ENCODE measurements around the gene GATA1. TPM values are rescaled to one million over a fixed set of nuclear protein-coding genes. Genes with fewer than 3 reads are reported as not detected.

The GATA1 gene
- total and polyA plus RNA-seq, 2 donors = 0.14 to 0.57 TPM

DNA sequence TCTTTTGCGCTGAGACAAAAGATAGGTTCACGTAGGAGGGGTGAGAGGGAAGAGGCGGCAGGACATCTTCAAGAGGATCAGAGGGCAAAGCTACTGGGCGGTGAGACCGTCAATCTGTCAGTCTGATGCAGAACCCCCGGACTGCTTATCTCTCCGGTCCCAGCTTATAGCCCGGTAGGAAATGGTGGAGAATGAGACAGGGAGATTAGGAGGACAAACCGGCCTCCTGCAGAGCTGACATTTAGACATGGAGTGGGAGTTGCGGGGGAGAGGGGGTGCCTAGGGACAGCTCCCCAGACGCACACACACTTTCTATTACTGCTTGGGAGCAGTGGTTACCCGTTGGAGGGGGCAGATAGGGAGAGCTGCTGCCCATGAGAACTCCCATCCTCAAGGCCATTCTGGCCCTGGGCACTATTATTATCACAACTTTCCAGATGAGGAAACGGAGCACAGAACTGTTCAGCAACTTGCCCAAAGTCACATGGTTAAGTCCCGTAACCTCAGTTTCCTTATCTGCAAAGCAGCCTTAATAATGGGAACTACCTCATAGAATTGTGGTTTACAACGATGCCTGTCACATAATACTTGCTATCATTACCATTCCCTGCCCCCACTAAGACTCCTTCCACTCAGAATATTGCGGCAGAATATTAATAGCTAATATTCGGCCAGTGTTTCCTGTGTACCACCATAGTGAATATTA, 14.3 kb downstream of the GATA1 start:
- H3K27me3 ChIP-seq (ENCODE audit: control insufficient read depth in 2 of 2, insufficient read depth in 1 of 2, low read length in 1 of 2) = no peaks in the 10 kb centered on the region
- H3K4me3 ChIP-seq (ENCODE audit: low read length in 2 of 2) = peak overlapping the region; percentile 58 to 72
- peak in 5 of 9 donors; percentile 2 to 21 (median 2) for DNase-seq (ENCODE audit: low read depth in 6 of 9, low spot score in 9 of 9)
- 33% methylated on average over 17 of the region's 17 CpGs for WGBS
- H3K27ac ChIP-seq (ENCODE audit: low read depth in 1 of 2, low read length in 1 of 2) = peak overlapping the region; percentile 90 to 94
- peaks cover 3 to 13% of the 10 kb centered on the region in 2 donors for H3K4me1 ChIP-seq (ENCODE audit: control insufficient read depth in 2 of 2, insufficient read depth in 2 of 2, low read length in 2 of 2)
- H3K36me3 ChIP-seq (ENCODE audit: control insufficient read depth in 2 of 2, insufficient read depth in 2 of 2, low read length in 1 of 2) = peaks cover 2 to 9% of the 10 kb centered on the region in 2 donors
- H3K9me3 ChIP-seq (ENCODE audit: control insufficient read depth in 2 of 2, insufficient read depth in 1 of 2, low read length in 1 of 2) = no peaks in the 10 kb centered on the region

- WGBS = under 1% methylated on average over 89 of the region's 89 CpGs
- peak; percentile 77 to 98 (median 95) for DNase-seq (ENCODE audit: low read depth in 6 of 9, low spot score in 9 of 9)
- H3K9me3 ChIP-seq (ENCODE audit: control insufficient read depth in 2 of 2, insufficient read depth in 1 of 2, low read length in 1 of 2) = no peaks in the 10 kb centered on the region
- peaks cover 5 to 9% of the 10 kb centered on the region in 2 donors for H3K36me3 ChIP-seq (ENCODE audit: control insufficient read depth in 2 of 2, insufficient read depth in 2 of 2, low read length in 1 of 2)
- H3K27me3 ChIP-seq (ENCODE audit: control insufficient read depth in 2 of 2, insufficient read depth in 1 of 2, low read length in 1 of 2) = no peaks in the 10 kb centered on the region
- H3K4me3 ChIP-seq (ENCODE audit: low read length in 2 of 2) = peak within 1 kb of the TSS; percentile 69 to 72
- H3K4me1 ChIP-seq (ENCODE audit: control insufficient read depth in 2 of 2, insufficient read depth in 2 of 2, low read length in 2 of 2) = peaks cover 3 to 13% of the 10 kb centered on the region in 2 donors
- peak within 1 kb of the TSS; percentile 90 to 94 for H3K27ac ChIP-seq (ENCODE audit: low read depth in 1 of 2, low read length in 1 of 2)
These were observed 15.1 kb downstream of the GATA1 start, which contains the start of gene HDAC6 for GRCh38 chrX:48801280-48802088. HDAC6 (plus strand) TSS chrX:48802067; CDS start chrX:48802693, 626 bp downstream.

DNA sequence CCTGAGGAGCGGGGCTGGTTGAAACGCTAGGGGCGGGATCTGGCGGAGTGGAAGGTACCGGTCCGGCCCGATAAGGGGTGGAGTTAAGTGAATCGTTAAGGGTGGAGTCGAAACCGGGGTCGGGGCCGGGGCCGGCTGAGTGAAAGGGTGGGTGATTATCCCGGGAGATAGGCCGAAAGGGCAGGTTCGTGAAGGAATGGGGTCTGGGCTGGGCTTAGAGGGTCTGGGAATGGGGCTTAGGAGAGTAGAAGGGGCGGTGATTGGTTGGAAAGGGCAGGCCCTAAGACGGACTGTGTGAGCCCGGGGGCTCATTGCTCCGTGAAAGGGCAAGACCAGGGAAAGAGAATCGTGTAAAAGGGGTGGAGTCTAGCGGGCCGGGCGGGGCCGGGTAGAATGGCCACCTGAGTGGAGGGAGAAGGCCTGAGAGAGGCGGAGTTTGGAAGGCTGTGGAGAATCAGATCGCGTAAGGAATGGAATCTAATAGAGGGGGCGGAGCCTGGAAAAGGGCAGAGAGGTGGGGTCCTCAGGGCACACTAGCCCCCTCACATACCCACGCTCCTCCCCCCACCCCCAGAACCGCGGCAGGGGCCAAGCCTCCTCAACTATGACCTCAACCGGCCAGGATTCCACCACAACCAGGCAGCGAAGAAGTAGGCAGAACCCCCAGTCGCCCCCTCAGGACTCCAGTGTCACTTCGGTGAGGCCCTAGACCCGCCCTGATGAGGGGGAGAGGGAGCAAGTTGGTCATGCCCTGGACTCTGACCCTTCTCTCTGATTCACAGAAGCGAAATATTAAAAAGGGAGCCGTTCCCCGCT, 15.9 kb downstream of the GATA1 start:
- Histone ChIP-seq H3K36me3 (ENCODE audit: control insufficient read depth in 2 of 2, insufficient read depth in 2 of 2, low read length in 1 of 2) (peaks cover 7 to 9% of the 10 kb centered on the region in 2 donors), H3K4me1 (ENCODE audit: control insufficient read depth in 2 of 2, insufficient read depth in 2 of 2, low read length in 2 of 2) (peaks cover 3 to 13% of the 10 kb centered on the region in 2 donors), H3K27me3 (ENCODE audit: control insufficient read depth in 2 of 2, insufficient read depth in 1 of 2, low read length in 1 of 2) (no peaks in the 10 kb centered on the region), H3K27ac (ENCODE audit: low read depth in 1 of 2, low read length in 1 of 2) (peak overlapping the region; percentile 84 to 92), H3K9me3 (ENCODE audit: control insufficient read depth in 2 of 2, insufficient read depth in 1 of 2, low read length in 1 of 2) (no peaks in the 10 kb centered on the region), H3K4me3 (ENCODE audit: low read length in 2 of 2) (peak overlapping the region; percentile 68 to 69)
- 7% methylated on average over 40 of the region's 40 CpGs for whole genome bisulfite sequencing
- peak in 8 of 9 donors; percentile 6 to 61 (median 28) for DNase-seq (ENCODE audit: low read depth in 6 of 9, low spot score in 9 of 9)

DNA sequence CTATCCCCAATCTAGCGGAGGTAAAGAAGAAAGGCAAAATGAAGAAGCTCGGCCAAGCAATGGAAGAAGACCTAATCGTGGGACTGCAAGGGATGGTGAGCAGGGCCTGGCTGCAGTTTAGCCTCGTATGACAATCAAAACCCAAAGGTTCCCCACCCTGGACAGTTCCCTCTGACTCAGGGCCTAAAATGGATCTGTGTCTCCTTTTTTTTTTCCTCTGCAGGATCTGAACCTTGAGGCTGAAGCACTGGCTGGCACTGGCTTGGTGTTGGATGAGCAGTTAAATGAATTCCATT, 16.5 kb downstream of the GATA1 start:
- DNase-seq (ENCODE audit: low read depth in 6 of 9, low spot score in 9 of 9) = no peak
- Histone ChIP-seq H3K4me3 (ENCODE audit: low read length in 2 of 2) (peak overlapping the region; percentile 68 to 69), H3K36me3 (ENCODE audit: control insufficient read depth in 2 of 2, insufficient read depth in 2 of 2, low read length in 1 of 2) (peaks cover 7 to 10% of the 10 kb centered on the region in 2 donors), H3K9me3 (ENCODE audit: control insufficient read depth in 2 of 2, insufficient read depth in 1 of 2, low read length in 1 of 2) (no peaks in the 10 kb centered on the region), H3K4me1 (ENCODE audit: control insufficient read depth in 2 of 2, insufficient read depth in 2 of 2, low read length in 2 of 2) (peaks cover 3 to 13% of the 10 kb centered on the region in 2 donors), H3K27ac (ENCODE audit: low read depth in 1 of 2, low read length in 1 of 2) (no peak overlapping the region), H3K27me3 (ENCODE audit: control insufficient read depth in 2 of 2, insufficient read depth in 1 of 2, low read length in 1 of 2) (no peaks in the 10 kb centered on the region)
- WGBS = 62% methylated on average over 4 of the region's 4 CpGs

- no peaks in the 10 kb centered on the region for H3K27me3 ChIP-seq (ENCODE audit: control insufficient read depth in 2 of 2, insufficient read depth in 1 of 2, low read length in 1 of 2)
- H3K27ac ChIP-seq (ENCODE audit: low read depth in 1 of 2, low read length in 1 of 2) = no peak overlapping the region
- H3K4me1 ChIP-seq (ENCODE audit: control insufficient read depth in 2 of 2, insufficient read depth in 2 of 2, low read length in 2 of 2) = peaks cover 0 to 7% of the 10 kb centered on the region in 2 donors
- no peak overlapping the region for H3K4me3 ChIP-seq (ENCODE audit: low read length in 2 of 2)
- 98% methylated on average over 4 of the region's 4 CpGs for WGBS
- no peaks in the 10 kb centered on the region for H3K9me3 ChIP-seq (ENCODE audit: control insufficient read depth in 2 of 2, insufficient read depth in 1 of 2, low read length in 1 of 2)
- peaks cover 13 to 14% of the 10 kb centered on the region in 2 donors for H3K36me3 ChIP-seq (ENCODE audit: control insufficient read depth in 2 of 2, insufficient read depth in 2 of 2, low read length in 1 of 2)
- no peak for DNase-seq (ENCODE audit: low read depth in 6 of 9, low spot score in 9 of 9)
These were observed 19.7 kb downstream of the GATA1 start for GRCh38 chrX:48806081-48806480.

GRCh38 chrX:48813644-48814043, 27.3 kb downstream of the GATA1 start:
- Histone ChIP-seq H3K27ac (ENCODE audit: low read depth in 1 of 2, low read length in 1 of 2) (no peak overlapping the region), H3K36me3 (ENCODE audit: control insufficient read depth in 2 of 2, insufficient read depth in 2 of 2, low read length in 1 of 2) (peaks cover 8 to 30% of the 10 kb centered on the region in 2 donors), H3K9me3 (ENCODE audit: control insufficient read depth in 2 of 2, insufficient read depth in 1 of 2, low read length in 1 of 2) (no peaks in the 10 kb centered on the region), H3K4me1 (ENCODE audit: control insufficient read depth in 2 of 2, insufficient read depth in 2 of 2, low read length in 2 of 2) (no peaks in the 10 kb centered on the region), H3K27me3 (ENCODE audit: control insufficient read depth in 2 of 2, insufficient read depth in 1 of 2, low read length in 1 of 2) (no peaks in the 10 kb centered on the region), H3K4me3 (ENCODE audit: low read length in 2 of 2) (no peak overlapping the region)
- DNase-seq (ENCODE audit: low read depth in 6 of 9, low spot score in 9 of 9) = no peak
- WGBS = 97% methylated on average over 8 of the region's 8 CpGs

- Histone ChIP-seq H3K36me3 (ENCODE audit: control insufficient read depth in 2 of 2, insufficient read depth in 2 of 2, low read length in 1 of 2) (peaks cover 8 to 36% of the 10 kb centered on the region in 2 donors), H3K4me1 (ENCODE audit: control insufficient read depth in 2 of 2, insufficient read depth in 2 of 2, low read length in 2 of 2) (no peaks in the 10 kb centered on the region), H3K9me3 (ENCODE audit: control insufficient read depth in 2 of 2, insufficient read depth in 1 of 2, low read length in 1 of 2) (no peaks in the 10 kb centered on the region), H3K4me3 (ENCODE audit: low read length in 2 of 2) (no peak overlapping the region), H3K27me3 (ENCODE audit: control insufficient read depth in 2 of 2, insufficient read depth in 1 of 2, low read length in 1 of 2) (no peaks in the 10 kb centered on the region), H3K27ac (ENCODE audit: low read depth in 1 of 2, low read length in 1 of 2) (no peak overlapping the region)
- WGBS = over 99% methylated on average over 8 of the region's 8 CpGs
- no peak for DNase-seq (ENCODE audit: low read depth in 6 of 9, low spot score in 9 of 9)
These were observed 28.3 kb downstream of the GATA1 start for GRCh38 chrX:48814722-48815121.

- Histone ChIP-seq H3K27me3 (ENCODE audit: control insufficient read depth in 2 of 2, insufficient read depth in 1 of 2, low read length in 1 of 2) (no peaks in the 10 kb centered on the region), H3K4me1 (ENCODE audit: control insufficient read depth in 2 of 2, insufficient read depth in 2 of 2, low read length in 2 of 2) (no peaks in the 10 kb centered on the region), H3K36me3 (ENCODE audit: control insufficient read depth in 2 of 2, insufficient read depth in 2 of 2, low read length in 1 of 2) (peaks cover 10 to 36% of the 10 kb centered on the region in 2 donors), H3K27ac (ENCODE audit: low read depth in 1 of 2, low read length in 1 of 2) (no peak overlapping the region), H3K4me3 (ENCODE audit: low read length in 2 of 2) (no peak overlapping the region), H3K9me3 (ENCODE audit: control insufficient read depth in 2 of 2, insufficient read depth in 1 of 2, low read length in 1 of 2) (no peaks in the 10 kb centered on the region)
- WGBS = over 99% methylated on average over 8 of the region's 8 CpGs
- no peak for DNase-seq (ENCODE audit: low read depth in 6 of 9, low spot score in 9 of 9)
These were observed 28.9 kb downstream of the GATA1 start for GRCh38 chrX:48815266-48815665.

Measured in thymus (tissue), 11 donors.